ENCODE measurements around the gene ABTB2.

ABTB2 gene

GRCh38 chr11:34328632-34328910 is 29.2 kb downstream of the ABTB2 start:
- ATAC-seq: no peak
- no peak for TF ChIP-seq OSR1 (CRISPR knock-in tag; IDR thresholded peaks at IDR 0.05)
- no peak for TF ChIP-seq RARB (CRISPR knock-in tag; IDR thresholded peaks at IDR 0.05)
- no peak for TF ChIP-seq PPARA (CRISPR knock-in tag; IDR thresholded peaks at IDR 0.05; ENCODE audit: borderline replicate concordance)
- TF ChIP-seq ESRRG (CRISPR knock-in tag; IDR thresholded peaks at IDR 0.05): no peak
- TF ChIP-seq ZNF70 (CRISPR knock-in tag; IDR thresholded peaks at IDR 0.05): no peak
- no peak for TF ChIP-seq CSRNP3 (CRISPR knock-in tag; IDR thresholded peaks at IDR 0.05)
- TF ChIP-seq ZC3H10 (CRISPR knock-in tag; IDR thresholded peaks at IDR 0.05): no peak

- no peak for TF ChIP-seq ESRRG (CRISPR knock-in tag; IDR thresholded peaks at IDR 0.05)
- TF ChIP-seq CREB5 (CRISPR knock-in tag; IDR thresholded peaks at IDR 0.05; ENCODE audit: low read depth): no peak
- no peak for TF ChIP-seq OSR1 (CRISPR knock-in tag; IDR thresholded peaks at IDR 0.05)
- TF ChIP-seq ZFP30 (CRISPR knock-in tag; IDR thresholded peaks at IDR 0.05): no peak
- TF ChIP-seq ARNTL (CRISPR knock-in tag; IDR thresholded peaks at IDR 0.05; ENCODE audit: borderline replicate concordance, low read depth): no peak
- no peak for TF ChIP-seq BACH2 (CRISPR knock-in tag; IDR thresholded peaks at IDR 0.05; ENCODE audit: borderline replicate concordance)
- no peak for TF ChIP-seq GLIS3 (CRISPR knock-in tag; IDR thresholded peaks at IDR 0.05)
- no peak for TF ChIP-seq ZNF565 (CRISPR knock-in tag; conservative IDR thresholded peaks at IDR 0.05; ENCODE audit: low read depth)
- no peak for TF ChIP-seq TCF4 (CRISPR knock-in tag; IDR thresholded peaks at IDR 0.05; ENCODE audit: borderline replicate concordance)
- no peak for TF ChIP-seq ZNF70 (CRISPR knock-in tag; IDR thresholded peaks at IDR 0.05)
- no peak for TF ChIP-seq ZFP3 (CRISPR knock-in tag; IDR thresholded peaks at IDR 0.05)
- TF ChIP-seq PPARA (CRISPR knock-in tag; IDR thresholded peaks at IDR 0.05; ENCODE audit: borderline replicate concordance): no peak
- no peak for TF ChIP-seq ZNF8 (CRISPR knock-in tag; IDR thresholded peaks at IDR 0.05)
- TF ChIP-seq ISL1 (CRISPR knock-in tag; IDR thresholded peaks at IDR 0.05): no peak
- no peak for TF ChIP-seq CSDC2 (CRISPR knock-in tag; IDR thresholded peaks at IDR 0.05)
- TF ChIP-seq TSHZ2 (CRISPR knock-in tag; IDR thresholded peaks at IDR 0.05): no peak
- TF ChIP-seq TOX (CRISPR knock-in tag; IDR thresholded peaks at IDR 0.05; ENCODE audit: borderline replicate concordance): no peak
- no peak for TF ChIP-seq CSRNP3 (CRISPR knock-in tag; IDR thresholded peaks at IDR 0.05)
- TF ChIP-seq PATZ1 (CRISPR knock-in tag; IDR thresholded peaks at IDR 0.05; ENCODE audit: borderline replicate concordance): no peak
- no peak for ATAC-seq
These were observed 29.8 kb downstream of the ABTB2 start for GRCh38 chr11:34327804-34328631.

GRCh38 chr11:34324466-34324865 is 33.3 kb downstream of the ABTB2 start:
- no peak for ATAC-seq
- TF ChIP-seq PATZ1 (CRISPR knock-in tag; IDR thresholded peaks at IDR 0.05; ENCODE audit: borderline replicate concordance) (no peak), ZFP3 (CRISPR knock-in tag; IDR thresholded peaks at IDR 0.05) (no peak), SNAI2 (CRISPR knock-in tag; IDR thresholded peaks at IDR 0.05) (no peak), ZNF565 (CRISPR knock-in tag; conservative IDR thresholded peaks at IDR 0.05; ENCODE audit: low read depth) (no peak), ISL1 (CRISPR knock-in tag; IDR thresholded peaks at IDR 0.05) (no peak), OSR1 (CRISPR knock-in tag; IDR thresholded peaks at IDR 0.05) (no peak), POU6F1 (CRISPR knock-in tag; IDR thresholded peaks at IDR 0.05; ENCODE audit: borderline replicate concordance, low read depth) (no peak), TCF4 (CRISPR knock-in tag; IDR thresholded peaks at IDR 0.05; ENCODE audit: borderline replicate concordance) (no peak), GLIS3 (CRISPR knock-in tag; IDR thresholded peaks at IDR 0.05) (no peak)

Measured in SK-N-SH treated with all-trans-retinoic acid at 6 μM for 48 hours (cell line).